Activated CD8-positive, alpha-beta memory T cell treated with anti-CD3 and anti-CD28 coated beads, Interleukin-2, amount 50 U/mL, for 4 hours (primary cell): ENCODE data around the gene CAMKK1.
A peak's percentile ranks its signal among the peaks of the same experiment; 100 is the strongest.

Source experiments
- DNase-seq: peaks from one replicate; pipeline ENCODE4 v3.0.0-alpha.2; 2020

Gene CAMKK1

GRCh38 chr17:3843935-3844516 lies 48.8 kb downstream of the CAMKK1 start:
- DNase-seq, result peak; percentile 42

- DNase-seq, result no peak
These were observed 54.6 kb downstream of the CAMKK1 start for GRCh38 chr17:3838206-3838605.

GRCh38 chr17:3836551-3836950 lies 56.3 kb downstream of the CAMKK1 start:
- DNase-seq, result no peak

- DNase-seq, result no peak
These were observed 57.2 kb downstream of the CAMKK1 start for GRCh38 chr17:3835410-3836229.

- no peak for DNase-seq
These were observed 58.0 kb downstream of the CAMKK1 start for GRCh38 chr17:3834811-3835210.

GRCh38 chr17:3828852-3829232 lies 64.0 kb downstream of the CAMKK1 start:
- DNase-seq, result no peak

GRCh38 chr17:3828151-3828851 lies 64.6 kb downstream of the CAMKK1 start:
- no peak for DNase-seq

- DNase-seq, result peak; percentile 77
These were observed 65.6 kb downstream of the CAMKK1 start for GRCh38 chr17:3827124-3827773.

GRCh38 chr17:3826191-3826590 lies 66.7 kb downstream of the CAMKK1 start:
- no peak for DNase-seq

- no peak for DNase-seq
These were observed 71.8 kb downstream of the CAMKK1 start for GRCh38 chr17:3821101-3821500.

- DNase-seq, result no peak
These were observed 74.1 kb downstream of the CAMKK1 start for GRCh38 chr17:3818786-3819185.

GRCh38 chr17:3817851-3818605 lies 74.8 kb downstream of the CAMKK1 start:
- DNase-seq, result no peak

- no peak for DNase-seq
These were observed 76.9 kb downstream of the CAMKK1 start for GRCh38 chr17:3815925-3816324.

GRCh38 chr17:3815122-3815521 lies 77.7 kb downstream of the CAMKK1 start:
- no peak for DNase-seq

- DNase-seq, result no peak
These were observed 78.5 kb downstream of the CAMKK1 start for GRCh38 chr17:3814361-3814760.

- no peak for DNase-seq
These were observed 79.7 kb downstream of the CAMKK1 start for GRCh38 chr17:3813171-3813570.

GRCh38 chr17:3812771-3813170 lies 80.1 kb downstream of the CAMKK1 start:
- no peak for DNase-seq

- no peak for DNase-seq
These were observed 80.6 kb downstream of the CAMKK1 start for GRCh38 chr17:3812284-3812683.
